Esophagus muscularis mucosa (tissue), 4 donors: ENCODE data around the gene YARS1. TPM values are rescaled to one million over a fixed set of nuclear protein-coding genes. Genes with fewer than 3 reads are reported as not detected.

Experiments used
- DNase-seq: peaks from one replicate; pipeline ENCODE4 v3.0.0-alpha.2; 2017; ENCODE audit errors: extremely low spot score
- H3K27ac ChIP-seq, 4 donors: fragments of 200-600 bp; sonication (generic); replicated peaks in 1 of 4; 1 replicate in 3 of 4; 2 replicates in 1 of 4; pipeline ENCODE4 v1.5.1; 2016 to 2019; ENCODE audit warnings: mild to moderate bottlenecking in 1 of 4
- H3K27me3 ChIP-seq, 4 donors: fragments of 200-600 bp; sonication (generic); one replicate each; pipeline versions ENCODE4 v1.5.1 to v1.6.0; 2016 to 2019
- H3K36me3 ChIP-seq, 4 donors: fragments of 200-600 bp; sonication (generic); one replicate each; pipeline ENCODE4 v1.5.1; 2016 to 2019
- H3K4me1 ChIP-seq, 4 donors: fragments of 200-600 bp; sonication (generic); one replicate each; pipeline ENCODE4 v1.5.1; 2016 to 2019
- H3K4me3 ChIP-seq, 4 donors: fragments of 200-600 bp; sonication (generic); 1 replicate in 2 of 4; 2 replicates in 2 of 4; pipeline ENCODE4 v1.5.1; 2016 to 2019; ENCODE audit warnings: mild to moderate bottlenecking in 4 of 4, moderate library complexity in 1 of 4
- H3K9me3 ChIP-seq, 4 donors: fragments of 200-600 bp; sonication (generic); 1 replicate in 3 of 4; 2 replicates in 1 of 4; pipeline ENCODE4 v1.5.1; 2016 to 2019
- EP300 ChIP-seq: sonication (generic); formaldehyde crosslinking; IDR thresholded peaks from one replicate; pipeline ENCODE4 v1.6.1; 2017; ENCODE audit warnings: antibody characterized with exemption
- POLR2A ChIP-seq: fragments of 450-650 bp; IDR thresholded peaks from one replicate; pipeline ENCODE4 v1.6.1; 2017; ENCODE audit warnings: antibody characterized with exemption, moderate library complexity, mild to moderate bottlenecking, low read depth
- POLR2AphosphoS5 ChIP-seq, 2 donors: sonication (generic); formaldehyde crosslinking; IDR thresholded peaks; one replicate each; pipeline ENCODE4 v1.6.1; 2017; ENCODE audit warnings: antibody characterized with exemption in 2 of 2
- WGBS: methylation state at CpG from one replicate; pipeline ENCODE4 v1.1.5; 2018; 5-methylcytosine and 5-hydroxymethylcytosine counted together
- intact Hi-C: fragments of 100-400 bp; cut with DNase I; formaldehyde crosslinking; loops from one replicate; pipeline ENCODE4 v1.15.1; 2023
- total RNA-seq, 4 donors: library from RNA; depleted of rRNA; stranded (reverse); fragments of >200 nt; gene quantifications; one replicate each; pipeline versions ENCODE4 v1.1.0 to v1.2.1, GENCODE V29; 2016
- TF ChIP-seq, protein P1 (sequence below), 3 experiments: fragments of 200-600 bp in 2 of 3; fragments of 450-650 bp in 1 of 3; sonication (generic) in 2 of 3; IDR thresholded peaks; one replicate each; pipeline ENCODE4 v1.5.1; 2017 to 2019; ENCODE audit warnings: antibody characterized with exemption in 3 of 3, mild to moderate bottlenecking in 2 of 3, moderate library complexity in 1 of 3

The YARS1 gene
- total RNA-seq, 4 donors from 2014 or later, result 34.1 to 55.7 (median 38.8) TPM

DNA sequence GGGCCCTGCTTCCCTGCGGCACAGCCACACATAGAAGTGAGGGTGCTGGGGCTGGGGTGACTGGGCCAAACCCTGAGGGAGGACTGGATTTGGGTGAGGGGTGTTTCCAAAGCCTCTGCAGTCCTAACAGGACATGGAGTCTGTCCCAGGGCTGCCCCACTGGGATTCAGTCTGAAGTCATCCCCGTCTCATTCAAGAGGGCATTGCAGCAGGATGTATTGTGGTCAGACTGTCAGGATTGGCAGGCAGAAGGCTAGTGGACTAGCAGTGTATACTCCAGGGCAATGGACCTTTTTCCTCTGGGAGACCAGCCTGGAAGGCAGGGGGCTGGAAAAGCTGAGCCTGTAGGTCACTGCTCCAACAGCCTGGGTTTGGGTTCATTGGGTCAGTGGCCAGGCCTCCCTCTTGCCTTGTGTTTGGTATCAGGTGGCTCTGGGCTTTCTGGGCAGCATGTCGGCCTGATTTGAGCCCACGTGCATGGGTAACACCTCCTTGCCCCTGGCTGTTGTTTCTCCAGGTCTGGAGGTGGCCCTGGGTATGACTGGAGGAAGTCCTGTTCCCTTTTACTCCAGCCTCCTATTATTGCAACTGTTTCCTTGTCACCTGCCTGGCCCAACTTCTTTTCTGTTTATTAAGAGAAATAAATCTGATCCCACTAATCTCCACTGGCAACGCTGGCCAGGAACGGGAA is 73.6 kb downstream of the YARS1 start:
- Histone ChIP-seq H3K27me3 (no peaks in the 10 kb centered on the region), H3K27ac (peak overlapping the region; percentile 92 to 96 (median 94)), H3K9me3 (no peaks in the 10 kb centered on the region), H3K4me3 (peak overlapping the region; percentile 82 to 91 (median 88)), H3K36me3 (no peaks in the 10 kb centered on the region), H3K4me1 (peaks cover 24 to 38% (median 30%) of the 10 kb centered on the region in 4 donors)
- DNase-seq, result no peak
- intact Hi-C loops, result no loop called here
- no peak for TF ChIP-seq POLR2A
- TF ChIP-seq EP300, result no peak
- TF ChIP-seq, protein P1, sequence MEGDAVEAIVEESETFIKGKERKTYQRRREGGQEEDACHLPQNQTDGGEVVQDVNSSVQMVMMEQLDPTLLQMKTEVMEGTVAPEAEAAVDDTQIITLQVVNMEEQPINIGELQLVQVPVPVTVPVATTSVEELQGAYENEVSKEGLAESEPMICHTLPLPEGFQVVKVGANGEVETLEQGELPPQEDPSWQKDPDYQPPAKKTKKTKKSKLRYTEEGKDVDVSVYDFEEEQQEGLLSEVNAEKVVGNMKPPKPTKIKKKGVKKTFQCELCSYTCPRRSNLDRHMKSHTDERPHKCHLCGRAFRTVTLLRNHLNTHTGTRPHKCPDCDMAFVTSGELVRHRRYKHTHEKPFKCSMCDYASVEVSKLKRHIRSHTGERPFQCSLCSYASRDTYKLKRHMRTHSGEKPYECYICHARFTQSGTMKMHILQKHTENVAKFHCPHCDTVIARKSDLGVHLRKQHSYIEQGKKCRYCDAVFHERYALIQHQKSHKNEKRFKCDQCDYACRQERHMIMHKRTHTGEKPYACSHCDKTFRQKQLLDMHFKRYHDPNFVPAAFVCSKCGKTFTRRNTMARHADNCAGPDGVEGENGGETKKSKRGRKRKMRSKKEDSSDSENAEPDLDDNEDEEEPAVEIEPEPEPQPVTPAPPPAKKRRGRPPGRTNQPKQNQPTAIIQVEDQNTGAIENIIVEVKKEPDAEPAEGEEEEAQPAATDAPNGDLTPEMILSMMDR (IDR thresholded peaks at IDR 0.05), result no peak
- TF ChIP-seq POLR2AphosphoS5 (IDR thresholded peaks at IDR 0.05), result no peak
- WGBS, result 25% methylated on average over 6 of the region's 6 CpGs

DNA sequence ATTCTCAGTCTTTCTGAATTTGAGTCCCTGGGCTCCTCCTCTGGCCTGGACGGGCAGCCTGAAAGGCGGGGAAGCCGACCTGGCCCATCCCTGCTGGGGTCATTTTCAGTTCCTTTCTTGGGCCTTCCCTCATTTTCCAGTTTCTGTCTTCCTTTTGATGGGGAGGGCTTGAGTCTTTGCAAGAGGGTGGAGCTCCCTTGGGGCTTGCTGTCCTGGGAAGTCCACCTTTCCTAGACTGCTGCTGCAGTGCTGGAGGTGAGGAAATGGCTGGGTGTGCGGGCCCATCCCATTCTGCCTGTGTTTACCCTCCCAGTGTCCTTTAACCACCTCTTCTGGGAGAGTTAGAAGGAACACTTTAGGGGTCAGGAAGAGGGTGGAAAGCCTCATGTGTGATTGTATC is 74.2 kb downstream of the YARS1 start:
- no peaks in the 10 kb centered on the region for H3K36me3 ChIP-seq
- TF ChIP-seq POLR2A (no peak), POLR2AphosphoS5 (IDR thresholded peaks at IDR 0.05) (no peak), EP300 (no peak)
- TF ChIP-seq, protein P1 (IDR thresholded peaks at IDR 0.05), result no peak
- intact Hi-C loops, result no loop called here
- H3K27me3 ChIP-seq, result no peaks in the 10 kb centered on the region
- H3K4me1 ChIP-seq, result peaks cover 24 to 38% (median 30%) of the 10 kb centered on the region in 4 donors
- no peaks in the 10 kb centered on the region for H3K9me3 ChIP-seq
- WGBS, result 74% methylated on average over 4 of the region's 4 CpGs
- DNase-seq, result no peak
- peak overlapping the region; percentile 82 to 91 (median 88) for H3K4me3 ChIP-seq
- peak overlapping the region; percentile 92 to 96 (median 94) for H3K27ac ChIP-seq

DNA sequence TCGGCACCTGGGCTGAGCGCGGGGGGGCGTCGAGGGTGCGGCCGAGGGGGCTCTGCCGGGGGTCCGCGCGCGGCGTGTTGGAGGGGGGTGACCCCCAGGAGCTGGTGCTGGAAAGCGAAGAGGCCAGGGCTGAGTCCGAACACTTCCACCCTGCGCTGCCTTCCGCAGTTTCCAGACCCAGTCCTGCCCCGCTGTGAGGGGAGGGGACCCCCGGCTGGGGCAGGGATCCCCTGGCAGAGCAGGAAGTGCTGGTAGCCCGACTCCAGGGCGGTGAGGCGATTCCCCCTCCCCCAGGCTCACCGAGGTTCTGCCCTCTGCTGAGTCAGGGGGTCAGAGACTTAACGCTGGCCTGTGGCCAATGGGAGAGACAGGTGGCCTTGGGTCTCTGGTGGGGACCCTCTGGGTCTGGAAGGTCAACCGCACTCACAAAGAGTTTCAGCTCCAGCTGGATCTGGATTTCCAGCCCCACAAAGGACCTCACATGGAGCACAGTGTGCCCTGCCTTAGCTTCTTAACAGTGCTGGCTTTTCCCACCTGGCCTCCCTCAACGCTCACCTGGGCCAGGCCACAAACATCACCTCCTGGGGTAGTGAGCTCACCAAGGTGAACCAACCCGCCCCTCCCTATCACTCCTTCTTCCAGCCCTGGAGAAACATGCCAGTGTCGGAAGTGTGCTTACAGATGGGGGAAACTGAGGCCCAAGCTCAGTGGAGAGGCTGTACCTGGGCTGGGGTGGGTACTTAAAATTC is 74.8 kb downstream of the YARS1 start:
- H3K36me3 ChIP-seq, result no peaks in the 10 kb centered on the region
- DNase-seq, result no peak
- intact Hi-C loops, result no loop called here

DNA sequence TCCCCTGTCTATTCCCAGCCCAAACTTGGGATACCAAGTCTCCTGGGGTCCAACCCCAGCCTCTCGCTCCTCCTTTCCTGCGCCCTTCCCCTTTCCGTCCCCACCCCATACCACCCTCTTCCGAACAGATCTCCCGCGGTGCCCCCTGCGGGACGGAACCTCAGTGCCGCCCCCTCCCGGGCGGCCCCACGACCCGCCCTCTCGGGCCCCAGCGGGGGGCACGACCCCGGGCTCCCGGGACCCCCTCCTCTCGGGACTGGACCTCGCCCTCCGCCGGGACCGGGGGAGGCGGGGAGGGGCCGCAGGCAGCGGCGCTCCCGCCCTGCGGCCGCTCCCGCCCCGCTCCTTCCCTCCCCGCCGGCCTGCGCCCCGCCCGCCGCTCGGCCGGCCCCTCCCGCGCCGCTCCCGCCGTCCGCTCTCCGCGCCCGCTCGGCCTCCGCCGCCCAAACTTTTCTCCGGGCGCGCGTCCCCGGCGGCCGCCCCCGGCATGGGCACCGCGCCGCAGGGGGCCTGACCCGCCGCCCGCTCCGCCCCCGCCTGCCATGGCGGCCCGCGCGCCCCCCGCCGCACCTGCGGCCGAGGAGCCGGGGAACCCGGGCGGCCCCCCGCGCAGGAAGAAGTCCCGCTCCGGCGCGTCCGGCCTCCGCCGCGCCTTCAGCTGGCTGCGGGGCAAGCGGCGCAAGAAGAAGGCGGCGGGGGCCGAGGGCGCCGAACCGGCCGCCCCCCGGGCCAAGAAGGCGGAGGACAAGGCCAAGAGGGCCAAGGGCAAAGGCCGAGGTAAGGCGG is 75.6 kb downstream of the YARS1 start:
- Histone ChIP-seq H3K4me3 (peak overlapping the region; percentile 82 to 91 (median 88)), H3K36me3 (no peaks in the 10 kb centered on the region), H3K9me3 (no peaks in the 10 kb centered on the region), H3K27ac (peak overlapping the region; percentile 92 to 96 (median 94)), H3K4me1 (peaks cover 24 to 38% (median 30%) of the 10 kb centered on the region in 4 donors), H3K27me3 (no peaks in the 10 kb centered on the region)
- DNase-seq, result no peak
- intact Hi-C loops, result no loop called here
- WGBS, result under 1% methylated on average over 20 of the region's 103 CpGs
- TF ChIP-seq, protein P1 (IDR thresholded peaks at IDR 0.05), result peak; percentile 43 to 50 (median 49)
- TF ChIP-seq POLR2AphosphoS5 (IDR thresholded peaks at IDR 0.05) (no peak), POLR2A (no peak), EP300 (no peak)

More for the DNA sequence above, 74.8 kb downstream of the YARS1 start:
- 37% methylated on average over 11 of the region's 28 CpGs for WGBS
- H3K27ac ChIP-seq, result peak overlapping the region; percentile 92 to 96 (median 94)
- TF ChIP-seq POLR2A, result no peak
- TF ChIP-seq POLR2AphosphoS5 (IDR thresholded peaks at IDR 0.05), result no peak
- TF ChIP-seq, protein P1 (IDR thresholded peaks at IDR 0.05), result no peak
- TF ChIP-seq EP300, result no peak
- peak overlapping the region; percentile 82 to 91 (median 88) for H3K4me3 ChIP-seq
- H3K27me3 ChIP-seq, result no peaks in the 10 kb centered on the region
- H3K9me3 ChIP-seq, result no peaks in the 10 kb centered on the region
- peaks cover 24 to 38% (median 30%) of the 10 kb centered on the region in 4 donors for H3K4me1 ChIP-seq
